ENCODE data around the gene PRPS2. TPM values are rescaled to one million over a fixed set of nuclear protein-coding genes. Genes with fewer than 3 reads are reported as not detected.

PRPS2 gene
- total and polyA plus RNA-seq, 2 donors (not counting 3 experiments of a cell fraction or from before 2014, with no cell fraction given): 15.9 to 36.7 TPM

- peak overlapping the region; percentile 83 for H2AFZ ChIP-seq (ENCODE audit: low read depth, low read length)
- peaks cover 5% of the 10 kb centered on the region for H3K4me1 ChIP-seq (ENCODE audit: control insufficient read depth, extremely low read depth, insufficient read depth, low read length)
- DNase-seq (ENCODE audit: low read depth, low spot score): no peak
- FAIRE-seq: peak; percentile 75
- H3K4me3 ChIP-seq (replicated peaks in 1 of 3; ENCODE audit: insufficient read depth in 1 of 3, low read depth in 1 of 3, low read length in 3 of 3): peak overlapping the region; percentile 14 to 79 (median 69)
- ChIA-PET CTCF (interaction anchor here (0.8 to 2.7 kb wide), 4 partner anchors 10 to 23 kb away, joined by 3 to 24 read pairs (median 4); no protein-coding TSS in a partner anchor), POLR2A (interaction anchor here (1.0 kb wide), 1 partner anchor 11 kb away, joined by 5 read pairs; no protein-coding TSS in a partner anchor)
- no TSS peak for BruUV-seq (replicated peaks)
- H3K9ac ChIP-seq (replicated peaks; ENCODE audit: extremely low read depth, insufficient read depth, low read length): peak overlapping the region; percentile 5
- H3K36me3 ChIP-seq (ENCODE audit: control insufficient read depth in 2 of 2, extremely low read depth in 1 of 2, insufficient read depth in 2 of 2, low read length in 2 of 2): no peaks in the 10 kb centered on the region
- H4K20me1 ChIP-seq (replicated peaks; ENCODE audit: control insufficient read depth, extremely low read depth, insufficient read depth, low read length): no peaks in the 10 kb centered on the region
- H3K27ac ChIP-seq (ENCODE audit: insufficient read depth, low read depth, low read length): no peak overlapping the region
- peaks cover 0 to 5% of the 10 kb centered on the region in 2 experiments for H3K27me3 ChIP-seq (ENCODE audit: control insufficient read depth in 2 of 2, insufficient read depth in 2 of 2, low read length in 2 of 2)
- no peak for TF ChIP-seq JUN (IDR thresholded peaks at IDR 0.05; ENCODE audit: borderline replicate concordance, insufficient read depth, insufficient read length, low read depth)
- no peak for TF ChIP-seq MAX (IDR thresholded peaks at IDR 0.05; ENCODE audit: insufficient read depth, insufficient read length)
- no peak for TF ChIP-seq EZH2 (IDR thresholded peaks at IDR 0.05; ENCODE audit: borderline replicate concordance, low read depth, low read length, severe bottlenecking)
- TF ChIP-seq CTCF (IDR thresholded peaks at IDR 0.05; ENCODE audit: extremely low read depth in 1 of 2, insufficient read depth in 1 of 2, low read depth in 1 of 2, low read length in 2 of 2): no peak
- TF ChIP-seq MYC (IDR thresholded peaks at IDR 0.05; ENCODE audit: low read depth, low read length): no peak
- no peak for TF ChIP-seq POLR2AphosphoS5 (IDR thresholded peaks at IDR 0.05; ENCODE audit: insufficient read depth, low read depth, low read length)
- TF ChIP-seq POLR2A (IDR thresholded peaks at IDR 0.05; ENCODE audit: low read depth, low read length): no peak
- TF ChIP-seq GATA2 (IDR thresholded peaks at IDR 0.05; ENCODE audit: insufficient read depth, insufficient read length, low read depth, low read length): no peak
- no peak for TF ChIP-seq FOS (IDR thresholded peaks at IDR 0.05; ENCODE audit: borderline replicate concordance, insufficient read depth, low read length)
- H3K9me3 ChIP-seq (replicated peaks; ENCODE audit: control insufficient read depth, insufficient read depth, low read length): no peaks in the 10 kb centered on the region
- H3K79me2 ChIP-seq (ENCODE audit: control insufficient read depth, insufficient read depth, low read length): peaks cover 15% of the 10 kb centered on the region
- H3K4me2 ChIP-seq (ENCODE audit: insufficient read depth, low read length): peak overlapping the region; percentile 65
- dilution Hi-C loops (cut with MboI; ENCODE audit: extremely low pct_ligation_motif_present, low sequenced_read_pairs) (no loop called here), intact Hi-C loops (cut with micrococcal nuclease) (no loop called here)
- H3K9me1 ChIP-seq (replicated peaks; ENCODE audit: control insufficient read depth, extremely low read depth, insufficient read depth, low read length): no peaks in the 10 kb centered on the region
These were observed 341 bp upstream of the PRPS2 start for GRCh38 chrX:12790885-12791256.

Data from endothelial cell of umbilical vein (primary cell).